ENCODE data around the gene RDH13.

GRCh38 chr19:55091126-55091910 is 28.4 kb upstream of the RDH13 start:
- TF ChIP-seq, protein P1, sequence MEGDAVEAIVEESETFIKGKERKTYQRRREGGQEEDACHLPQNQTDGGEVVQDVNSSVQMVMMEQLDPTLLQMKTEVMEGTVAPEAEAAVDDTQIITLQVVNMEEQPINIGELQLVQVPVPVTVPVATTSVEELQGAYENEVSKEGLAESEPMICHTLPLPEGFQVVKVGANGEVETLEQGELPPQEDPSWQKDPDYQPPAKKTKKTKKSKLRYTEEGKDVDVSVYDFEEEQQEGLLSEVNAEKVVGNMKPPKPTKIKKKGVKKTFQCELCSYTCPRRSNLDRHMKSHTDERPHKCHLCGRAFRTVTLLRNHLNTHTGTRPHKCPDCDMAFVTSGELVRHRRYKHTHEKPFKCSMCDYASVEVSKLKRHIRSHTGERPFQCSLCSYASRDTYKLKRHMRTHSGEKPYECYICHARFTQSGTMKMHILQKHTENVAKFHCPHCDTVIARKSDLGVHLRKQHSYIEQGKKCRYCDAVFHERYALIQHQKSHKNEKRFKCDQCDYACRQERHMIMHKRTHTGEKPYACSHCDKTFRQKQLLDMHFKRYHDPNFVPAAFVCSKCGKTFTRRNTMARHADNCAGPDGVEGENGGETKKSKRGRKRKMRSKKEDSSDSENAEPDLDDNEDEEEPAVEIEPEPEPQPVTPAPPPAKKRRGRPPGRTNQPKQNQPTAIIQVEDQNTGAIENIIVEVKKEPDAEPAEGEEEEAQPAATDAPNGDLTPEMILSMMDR (IDR thresholded peaks at IDR 0.05; ENCODE audit: borderline replicate concordance, extremely low read depth, low read length, poor library complexity, severe bottlenecking), result no peak
- TF ChIP-seq EZH2 (IDR thresholded peaks at IDR 0.05; ENCODE audit: borderline replicate concordance, low read depth, low read length, severe bottlenecking), result no peak

Data from DND-41 (cell line).